ENCODE results near the gene EFEMP2. TPM values are rescaled to one million over a fixed set of nuclear protein-coding genes. Genes with fewer than 3 reads are reported as not detected.
A peak's percentile ranks its signal among the peaks of the same experiment; 100 is the strongest.

Gene EFEMP2
- total and polyA plus RNA-seq, 2 donors (not counting 3 experiments of a cell fraction or from before 2014, with no cell fraction given), result 81.7 to 207 TPM

- Histone ChIP-seq H3K9ac (replicated peaks; ENCODE audit: extremely low read depth, insufficient read depth, low read length) (no peak overlapping the region), H3K4me3 (replicated peaks in 1 of 3; ENCODE audit: insufficient read depth in 1 of 3, low read depth in 1 of 3, low read length in 3 of 3) (no peak overlapping the region), H4K20me1 (replicated peaks; ENCODE audit: control insufficient read depth, extremely low read depth, insufficient read depth, low read length) (peaks cover 9% of the 10 kb centered on the region), H3K9me3 (replicated peaks; ENCODE audit: control insufficient read depth, insufficient read depth, low read length) (no peaks in the 10 kb centered on the region), H3K9me1 (replicated peaks; ENCODE audit: control insufficient read depth, extremely low read depth, insufficient read depth, low read length) (no peaks in the 10 kb centered on the region), H3K79me2 (ENCODE audit: control insufficient read depth, insufficient read depth, low read length) (peaks cover 39% of the 10 kb centered on the region), H3K36me3 (ENCODE audit: control insufficient read depth in 2 of 2, extremely low read depth in 1 of 2, insufficient read depth in 2 of 2, low read length in 2 of 2) (peaks cover 36 to 44% of the 10 kb centered on the region in 2 experiments), H2AFZ (ENCODE audit: low read depth, low read length) (no peak overlapping the region), H3K4me1 (ENCODE audit: control insufficient read depth, extremely low read depth, insufficient read depth, low read length) (peaks cover 15% of the 10 kb centered on the region), H3K4me2 (ENCODE audit: insufficient read depth, low read length) (no peak overlapping the region), H3K27ac (ENCODE audit: insufficient read depth, low read depth, low read length) (no peak overlapping the region), H3K27me3 (ENCODE audit: control insufficient read depth in 2 of 2, insufficient read depth in 2 of 2, low read length in 2 of 2) (no peaks in the 10 kb centered on the region)
- intact Hi-C loops (cut with micrococcal nuclease), result no loop called here
- TF ChIP-seq, protein P1, sequence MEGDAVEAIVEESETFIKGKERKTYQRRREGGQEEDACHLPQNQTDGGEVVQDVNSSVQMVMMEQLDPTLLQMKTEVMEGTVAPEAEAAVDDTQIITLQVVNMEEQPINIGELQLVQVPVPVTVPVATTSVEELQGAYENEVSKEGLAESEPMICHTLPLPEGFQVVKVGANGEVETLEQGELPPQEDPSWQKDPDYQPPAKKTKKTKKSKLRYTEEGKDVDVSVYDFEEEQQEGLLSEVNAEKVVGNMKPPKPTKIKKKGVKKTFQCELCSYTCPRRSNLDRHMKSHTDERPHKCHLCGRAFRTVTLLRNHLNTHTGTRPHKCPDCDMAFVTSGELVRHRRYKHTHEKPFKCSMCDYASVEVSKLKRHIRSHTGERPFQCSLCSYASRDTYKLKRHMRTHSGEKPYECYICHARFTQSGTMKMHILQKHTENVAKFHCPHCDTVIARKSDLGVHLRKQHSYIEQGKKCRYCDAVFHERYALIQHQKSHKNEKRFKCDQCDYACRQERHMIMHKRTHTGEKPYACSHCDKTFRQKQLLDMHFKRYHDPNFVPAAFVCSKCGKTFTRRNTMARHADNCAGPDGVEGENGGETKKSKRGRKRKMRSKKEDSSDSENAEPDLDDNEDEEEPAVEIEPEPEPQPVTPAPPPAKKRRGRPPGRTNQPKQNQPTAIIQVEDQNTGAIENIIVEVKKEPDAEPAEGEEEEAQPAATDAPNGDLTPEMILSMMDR (IDR thresholded peaks at IDR 0.05; ENCODE audit: extremely low read depth in 1 of 2, insufficient read depth in 1 of 2, low read depth in 1 of 2, low read length in 2 of 2), result no peak
- TF ChIP-seq POLR2A (IDR thresholded peaks at IDR 0.05; ENCODE audit: low read depth, low read length) (peak; percentile 52), POLR2AphosphoS5 (IDR thresholded peaks at IDR 0.05; ENCODE audit: insufficient read depth, low read depth, low read length) (peak; percentile 45)
- FAIRE-seq (no peak), DNase-seq (ENCODE audit: low read depth, low spot score) (no peak)
- dilution Hi-C loops (cut with MboI; ENCODE audit: extremely low pct_ligation_motif_present, low sequenced_read_pairs), result no loop called here
- ChIA-PET POLR2A (interaction anchor here (1.0 to 1.2 kb wide), 2 partner anchors 8 to 38 kb away, joined by 3 read pairs; no protein-coding TSS in a partner anchor), CTCF (interaction anchor here (0.8 to 3.7 kb wide), 8 partner anchors 8 to 137 kb away, joined by 3 to 18 read pairs (median 4); partner anchors contain the start of genes FIBP and MUS81)
- no TSS peak for BruUV-seq (replicated peaks)
Observed at GRCh38 chr11:65851811-65852507, 20.6 kb downstream of the EFEMP2 start.

DNA sequence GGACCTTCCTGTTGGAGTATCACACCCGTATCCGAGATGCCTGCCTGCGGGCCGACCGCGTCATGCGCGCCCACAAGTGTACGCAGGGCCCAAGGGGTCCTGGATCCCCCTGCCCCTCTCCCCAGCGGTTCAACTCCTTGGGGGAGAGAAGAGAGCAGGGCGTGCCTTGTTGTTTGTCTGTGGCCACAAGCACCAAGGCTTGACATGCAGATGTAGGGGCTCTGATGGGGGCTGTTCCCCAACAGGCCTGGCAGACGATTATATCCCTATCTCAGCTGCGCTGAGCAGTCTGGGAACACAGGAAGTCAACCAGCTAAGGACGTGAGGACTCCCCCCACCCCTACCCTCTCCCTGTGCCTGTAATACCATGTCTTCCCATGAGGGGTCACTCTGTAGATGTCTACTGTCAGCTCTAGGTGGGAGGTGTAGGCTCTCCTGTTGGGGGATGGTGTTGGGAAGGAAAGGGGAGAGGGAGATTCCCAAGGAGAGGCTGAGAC lies 21.5 kb downstream of the EFEMP2 start:
- Histone ChIP-seq H3K4me2 (ENCODE audit: insufficient read depth, low read length) (no peak overlapping the region), H3K4me1 (ENCODE audit: control insufficient read depth, extremely low read depth, insufficient read depth, low read length) (peaks cover 8% of the 10 kb centered on the region), H3K79me2 (ENCODE audit: control insufficient read depth, insufficient read depth, low read length) (peaks cover 31% of the 10 kb centered on the region), H3K9ac (replicated peaks; ENCODE audit: extremely low read depth, insufficient read depth, low read length) (no peak overlapping the region), H2AFZ (ENCODE audit: low read depth, low read length) (no peak overlapping the region), H3K4me3 (replicated peaks in 1 of 3; ENCODE audit: insufficient read depth in 1 of 3, low read depth in 1 of 3, low read length in 3 of 3) (no peak overlapping the region), H3K27me3 (ENCODE audit: control insufficient read depth in 2 of 2, insufficient read depth in 2 of 2, low read length in 2 of 2) (no peaks in the 10 kb centered on the region), H3K36me3 (ENCODE audit: control insufficient read depth in 2 of 2, extremely low read depth in 1 of 2, insufficient read depth in 2 of 2, low read length in 2 of 2) (peaks cover 31 to 42% of the 10 kb centered on the region in 2 experiments), H3K27ac (ENCODE audit: insufficient read depth, low read depth, low read length) (no peak overlapping the region), H4K20me1 (replicated peaks; ENCODE audit: control insufficient read depth, extremely low read depth, insufficient read depth, low read length) (peaks cover 5% of the 10 kb centered on the region), H3K9me1 (replicated peaks; ENCODE audit: control insufficient read depth, extremely low read depth, insufficient read depth, low read length) (no peaks in the 10 kb centered on the region), H3K9me3 (replicated peaks; ENCODE audit: control insufficient read depth, insufficient read depth, low read length) (no peaks in the 10 kb centered on the region)
- no TSS peak for BruUV-seq (replicated peaks)
- ChIA-PET CTCF (interaction anchor here (0.8 to 3.7 kb wide), 9 partner anchors 8 to 137 kb away, joined by 3 to 18 read pairs (median 3); partner anchors contain the start of genes FIBP and MUS81), POLR2A (interaction anchor here (1.0 to 1.3 kb wide), 2 partner anchors 9 kb away, joined by 3 to 4 read pairs; partner anchors contain the start of gene MUS81)
- TF ChIP-seq POLR2AphosphoS5 (IDR thresholded peaks at IDR 0.05; ENCODE audit: insufficient read depth, low read depth, low read length) (peak; percentile 42), POLR2A (IDR thresholded peaks at IDR 0.05; ENCODE audit: low read depth, low read length) (peak; percentile 58), MAX (IDR thresholded peaks at IDR 0.05; ENCODE audit: insufficient read depth, insufficient read length) (no peak), FOS (IDR thresholded peaks at IDR 0.05; ENCODE audit: borderline replicate concordance, insufficient read depth, low read length) (no peak), MYC (IDR thresholded peaks at IDR 0.05; ENCODE audit: low read depth, low read length) (no peak), JUN (IDR thresholded peaks at IDR 0.05; ENCODE audit: borderline replicate concordance, insufficient read depth, insufficient read length, low read depth) (no peak), EZH2 (IDR thresholded peaks at IDR 0.05; ENCODE audit: borderline replicate concordance, low read depth, low read length, severe bottlenecking) (no peak), GATA2 (IDR thresholded peaks at IDR 0.05; ENCODE audit: insufficient read depth, insufficient read length, low read depth, low read length) (no peak)
- TF ChIP-seq, protein P1 (IDR thresholded peaks at IDR 0.05; ENCODE audit: extremely low read depth in 1 of 2, insufficient read depth in 1 of 2, low read depth in 1 of 2, low read length in 2 of 2), result peak; percentile 48 to 50
- intact Hi-C loops (cut with micrococcal nuclease) (no loop called here), dilution Hi-C loops (cut with MboI; ENCODE audit: extremely low pct_ligation_motif_present, low sequenced_read_pairs) (no loop called here)
- DNase-seq (ENCODE audit: low read depth, low spot score) (no peak), FAIRE-seq (no peak)
